Neural crest cell (in vitro differentiated cells): ENCODE measurements around the gene LRTM2. TPM values are rescaled to one million over a fixed set of nuclear protein-coding genes. Genes with fewer than 3 reads are reported as not detected.

Experiments used
- DNase-seq: peaks from one replicate; pipeline ENCODE4 v3.0.0; 2021; ENCODE audit warnings: low read depth, mixed read lengths, low spot score
- H3K27ac Mint-ChIP-seq: one replicate; pipeline ENCODE4 v1.8.0; 2021; ENCODE audit warnings: mild to moderate bottlenecking, mixed read lengths; ENCODE audit not compliant: unreplicated experiment
- H3K27me3 Mint-ChIP-seq: 2 replicates; pipeline ENCODE4 v1.8.0; 2021; ENCODE audit warnings: low read depth, mild to moderate bottlenecking, mixed read lengths
- H3K36me3 Mint-ChIP-seq: 2 replicates; pipeline ENCODE4 v1.8.0; 2021; ENCODE audit warnings: low read depth, mild to moderate bottlenecking, mixed read lengths
- H3K4me1 Mint-ChIP-seq: 2 replicates; pipeline ENCODE4 v1.8.0; 2021; ENCODE audit warnings: mixed read lengths
- H3K4me3 Mint-ChIP-seq: one replicate; pipeline ENCODE4 v1.8.0; 2021; ENCODE audit warnings: mild to moderate bottlenecking, mixed read lengths
- H3K9me3 Mint-ChIP-seq: 2 replicates; pipeline ENCODE4 v1.8.0; 2021; ENCODE audit warnings: mixed read lengths
- CTCF ChIP-seq: fragments of 200-600 bp; sonication (generic); conservative IDR thresholded peaks from 2 replicates; pipeline ENCODE4 v1.5.0; 2021; ENCODE audit warnings: antibody characterized with exemption, mild to moderate bottlenecking
- total RNA-seq: library from RNA; stranded (reverse); gene quantifications from 2 replicates; pipeline ENCODE4 v1.2.1, GENCODE V29; 2021

Gene LRTM2
- total RNA-seq, 1 donor from 2014 or later = 0.19 TPM

GRCh38 chr12:1799051-1799881 lies 21.1 kb upstream of the LRTM2 start:
- Mint-ChIP-seq H3K4me1 (peaks cover 18% of the 10 kb centered on the region), H3K9me3 (no peaks in the 10 kb centered on the region), H3K27me3 (no peaks in the 10 kb centered on the region), H3K27ac (peak overlapping the region; percentile 19), H3K36me3 (no peaks in the 10 kb centered on the region), H3K4me3 (no peak overlapping the region)
- DNase-seq = no peak
- no peak for TF ChIP-seq CTCF

GRCh38 chr12:1799882-1800400 lies 20.4 kb upstream of the LRTM2 start:
- H3K4me3 Mint-ChIP-seq = no peak overlapping the region
- peaks cover 20% of the 10 kb centered on the region for H3K4me1 Mint-ChIP-seq
- no peaks in the 10 kb centered on the region for H3K9me3 Mint-ChIP-seq
- H3K36me3 Mint-ChIP-seq = no peaks in the 10 kb centered on the region
- no peak for TF ChIP-seq CTCF
- no peak overlapping the region for H3K27ac Mint-ChIP-seq
- no peaks in the 10 kb centered on the region for H3K27me3 Mint-ChIP-seq
- no peak for DNase-seq

- peak; percentile 38 for TF ChIP-seq CTCF
- peaks cover 17% of the 10 kb centered on the region for H3K4me1 Mint-ChIP-seq
- H3K27me3 Mint-ChIP-seq = no peaks in the 10 kb centered on the region
- H3K4me3 Mint-ChIP-seq = no peak overlapping the region
- H3K27ac Mint-ChIP-seq = no peak overlapping the region
- H3K36me3 Mint-ChIP-seq = no peaks in the 10 kb centered on the region
- no peak for DNase-seq
- no peaks in the 10 kb centered on the region for H3K9me3 Mint-ChIP-seq
Measured at GRCh38 chr12:1800401-1801302, 19.7 kb upstream of the LRTM2 start.

GRCh38 chr12:1801303-1801975 lies 18.9 kb upstream of the LRTM2 start:
- H3K27me3 Mint-ChIP-seq = no peaks in the 10 kb centered on the region
- no peaks in the 10 kb centered on the region for H3K36me3 Mint-ChIP-seq
- no peak for DNase-seq
- no peak for TF ChIP-seq CTCF
- H3K4me3 Mint-ChIP-seq = no peak overlapping the region
- H3K27ac Mint-ChIP-seq = no peak overlapping the region
- no peaks in the 10 kb centered on the region for H3K9me3 Mint-ChIP-seq
- peaks cover 11% of the 10 kb centered on the region for H3K4me1 Mint-ChIP-seq

GRCh38 chr12:1803736-1804135 lies 16.6 kb upstream of the LRTM2 start:
- Mint-ChIP-seq H3K9me3 (no peaks in the 10 kb centered on the region), H3K27ac (no peak overlapping the region), H3K27me3 (no peaks in the 10 kb centered on the region), H3K4me3 (no peak overlapping the region), H3K4me1 (peaks cover 11% of the 10 kb centered on the region), H3K36me3 (no peaks in the 10 kb centered on the region)
- no peak for DNase-seq
- TF ChIP-seq CTCF = no peak
